Esophagus squamous epithelium (tissue), 4 donors: ENCODE results near the gene PITPNB.

ENCODE experiments used
- POLR2A ChIP-seq, 4 donors: fragments of 450-650 bp; IDR thresholded peaks; one replicate each; pipeline ENCODE4 v1.6.1; 2017; ENCODE audit warnings: antibody characterized with exemption in 4 of 4, mild to moderate bottlenecking in 4 of 4, moderate library complexity in 3 of 4
- TF ChIP-seq, protein P1 (sequence below), 6 experiments: fragments of 450-650 bp in 4 of 6; fragments of 200-600 bp in 2 of 6; sonication (generic) in 2 of 6; IDR thresholded peaks; one replicate each; pipeline ENCODE4 v1.5.1; 2016 to 2019; ENCODE audit warnings: antibody characterized with exemption in 6 of 6, mild to moderate bottlenecking in 4 of 6, moderate library complexity in 4 of 6

DNA sequence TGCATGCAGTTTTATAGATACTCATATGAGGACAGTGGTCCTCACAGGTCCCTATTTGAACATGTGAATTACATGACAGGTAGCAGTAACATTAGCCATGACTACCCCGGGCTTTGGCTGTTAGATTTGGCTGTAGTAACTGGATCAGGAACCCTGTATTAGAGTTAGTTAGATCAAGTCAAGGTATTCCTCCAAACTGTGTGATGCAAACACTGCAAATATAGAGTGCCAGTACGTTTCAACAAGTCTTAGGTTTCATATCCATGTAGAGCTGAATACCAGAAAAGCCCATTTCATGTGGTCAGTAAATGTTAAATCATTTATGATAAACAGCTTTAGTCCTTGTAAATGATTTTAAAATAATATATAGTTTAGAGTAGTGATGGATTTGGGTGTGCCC lies 29.5 kb upstream of the PITPNB start:
- no peak for TF ChIP-seq POLR2A (IDR thresholded peaks at IDR 0.05)
- TF ChIP-seq, protein P1, sequence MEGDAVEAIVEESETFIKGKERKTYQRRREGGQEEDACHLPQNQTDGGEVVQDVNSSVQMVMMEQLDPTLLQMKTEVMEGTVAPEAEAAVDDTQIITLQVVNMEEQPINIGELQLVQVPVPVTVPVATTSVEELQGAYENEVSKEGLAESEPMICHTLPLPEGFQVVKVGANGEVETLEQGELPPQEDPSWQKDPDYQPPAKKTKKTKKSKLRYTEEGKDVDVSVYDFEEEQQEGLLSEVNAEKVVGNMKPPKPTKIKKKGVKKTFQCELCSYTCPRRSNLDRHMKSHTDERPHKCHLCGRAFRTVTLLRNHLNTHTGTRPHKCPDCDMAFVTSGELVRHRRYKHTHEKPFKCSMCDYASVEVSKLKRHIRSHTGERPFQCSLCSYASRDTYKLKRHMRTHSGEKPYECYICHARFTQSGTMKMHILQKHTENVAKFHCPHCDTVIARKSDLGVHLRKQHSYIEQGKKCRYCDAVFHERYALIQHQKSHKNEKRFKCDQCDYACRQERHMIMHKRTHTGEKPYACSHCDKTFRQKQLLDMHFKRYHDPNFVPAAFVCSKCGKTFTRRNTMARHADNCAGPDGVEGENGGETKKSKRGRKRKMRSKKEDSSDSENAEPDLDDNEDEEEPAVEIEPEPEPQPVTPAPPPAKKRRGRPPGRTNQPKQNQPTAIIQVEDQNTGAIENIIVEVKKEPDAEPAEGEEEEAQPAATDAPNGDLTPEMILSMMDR (IDR thresholded peaks at IDR 0.05): no peak
